ENCODE data around the gene ELF1. TPM values are rescaled to one million over a fixed set of nuclear protein-coding genes. Genes with fewer than 3 reads are reported as not detected.

The ELF1 gene
- total and polyA plus RNA-seq, 2 donors (not counting 3 experiments of a cell fraction or from before 2014, with no cell fraction given), result 31.8 to 61.2 TPM

DNA sequence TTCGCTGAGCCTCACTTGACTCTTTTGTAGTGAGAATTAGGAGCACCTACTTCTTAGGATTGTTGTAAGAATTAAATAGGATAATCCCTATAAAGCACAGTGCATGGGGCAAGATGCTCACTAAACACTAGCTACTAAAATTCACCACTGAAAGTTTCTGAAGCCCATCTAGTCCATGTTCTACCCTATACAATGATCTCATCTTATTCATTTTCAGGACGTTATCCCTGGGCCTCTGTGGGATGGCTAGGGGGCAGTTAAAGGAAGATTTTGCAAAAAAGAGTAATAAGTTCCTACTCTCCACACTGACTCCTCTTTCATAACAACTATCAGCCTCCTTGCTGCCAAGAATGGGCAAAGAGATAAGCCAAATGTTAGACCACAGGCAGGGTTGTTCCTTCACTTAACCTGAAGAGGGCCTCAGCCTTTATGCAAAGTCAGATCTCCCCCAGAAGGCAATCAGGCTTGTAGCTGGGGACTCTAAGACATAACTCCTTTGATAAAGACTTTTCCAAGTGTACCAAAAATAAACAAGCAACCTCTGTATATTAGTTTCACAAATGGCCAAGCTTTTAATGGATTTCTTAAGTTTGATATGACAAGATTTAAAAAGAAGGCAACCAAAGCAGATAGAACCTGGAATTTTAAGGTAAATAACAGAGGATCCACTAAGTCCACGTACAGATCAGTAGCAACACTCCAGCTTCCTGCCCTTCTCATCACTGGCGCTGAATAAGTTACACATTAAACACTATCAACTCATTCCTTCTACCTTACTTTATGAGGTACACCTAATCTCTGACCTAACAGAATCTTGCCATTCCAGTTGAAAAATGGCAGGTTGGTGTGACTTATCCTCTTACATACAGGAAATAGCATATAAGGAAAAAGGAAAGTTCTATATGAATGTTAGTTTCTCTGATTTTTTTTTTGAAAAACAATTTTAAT lies 44.4 kb downstream of the ELF1 start:
- H3K4me3 ChIP-seq (replicated peaks in 1 of 3; ENCODE audit: insufficient read depth in 1 of 3, low read depth in 1 of 3, low read length in 3 of 3), result no peak overlapping the region
- no peak for TF ChIP-seq MYC (IDR thresholded peaks at IDR 0.05; ENCODE audit: low read depth, low read length)
- TF ChIP-seq, protein P1, sequence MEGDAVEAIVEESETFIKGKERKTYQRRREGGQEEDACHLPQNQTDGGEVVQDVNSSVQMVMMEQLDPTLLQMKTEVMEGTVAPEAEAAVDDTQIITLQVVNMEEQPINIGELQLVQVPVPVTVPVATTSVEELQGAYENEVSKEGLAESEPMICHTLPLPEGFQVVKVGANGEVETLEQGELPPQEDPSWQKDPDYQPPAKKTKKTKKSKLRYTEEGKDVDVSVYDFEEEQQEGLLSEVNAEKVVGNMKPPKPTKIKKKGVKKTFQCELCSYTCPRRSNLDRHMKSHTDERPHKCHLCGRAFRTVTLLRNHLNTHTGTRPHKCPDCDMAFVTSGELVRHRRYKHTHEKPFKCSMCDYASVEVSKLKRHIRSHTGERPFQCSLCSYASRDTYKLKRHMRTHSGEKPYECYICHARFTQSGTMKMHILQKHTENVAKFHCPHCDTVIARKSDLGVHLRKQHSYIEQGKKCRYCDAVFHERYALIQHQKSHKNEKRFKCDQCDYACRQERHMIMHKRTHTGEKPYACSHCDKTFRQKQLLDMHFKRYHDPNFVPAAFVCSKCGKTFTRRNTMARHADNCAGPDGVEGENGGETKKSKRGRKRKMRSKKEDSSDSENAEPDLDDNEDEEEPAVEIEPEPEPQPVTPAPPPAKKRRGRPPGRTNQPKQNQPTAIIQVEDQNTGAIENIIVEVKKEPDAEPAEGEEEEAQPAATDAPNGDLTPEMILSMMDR (IDR thresholded peaks at IDR 0.05; ENCODE audit: extremely low read depth in 1 of 2, insufficient read depth in 1 of 2, low read depth in 1 of 2, low read length in 2 of 2), result peak; percentile 33 to 51
- H2AFZ ChIP-seq (ENCODE audit: low read depth, low read length), result no peak overlapping the region
- peaks cover 24% of the 10 kb centered on the region for H3K4me1 ChIP-seq (ENCODE audit: control insufficient read depth, extremely low read depth, insufficient read depth, low read length)
- DNase-seq (ENCODE audit: low read depth, low spot score) (peak; percentile 51), FAIRE-seq (no peak)
- ChIA-PET POLR2A (no interaction called here), CTCF (interaction anchor here (0.6 to 2.3 kb wide), 18 partner anchors 10 to 154 kb away, joined by 3 to 13 read pairs (median 4); partner anchors contain the start of genes ELF1 and WBP4)
- H3K9ac ChIP-seq (replicated peaks; ENCODE audit: extremely low read depth, insufficient read depth, low read length), result no peak overlapping the region
- no peaks in the 10 kb centered on the region for H3K9me3 ChIP-seq (replicated peaks; ENCODE audit: control insufficient read depth, insufficient read depth, low read length)
- no peaks in the 10 kb centered on the region for H3K27me3 ChIP-seq (ENCODE audit: control insufficient read depth in 2 of 2, insufficient read depth in 2 of 2, low read length in 2 of 2)
- H4K20me1 ChIP-seq (replicated peaks; ENCODE audit: control insufficient read depth, extremely low read depth, insufficient read depth, low read length), result peaks cover 19% of the 10 kb centered on the region
- H3K79me2 ChIP-seq (ENCODE audit: control insufficient read depth, insufficient read depth, low read length), result peaks cover 98% of the 10 kb centered on the region
- H3K4me2 ChIP-seq (ENCODE audit: insufficient read depth, low read length), result no peak overlapping the region
- H3K27ac ChIP-seq (ENCODE audit: insufficient read depth, low read depth, low read length), result no peak overlapping the region
- dilution Hi-C loops (cut with MboI; ENCODE audit: extremely low pct_ligation_motif_present, low sequenced_read_pairs), result no loop called here
- no peaks in the 10 kb centered on the region for H3K9me1 ChIP-seq (replicated peaks; ENCODE audit: control insufficient read depth, extremely low read depth, insufficient read depth, low read length)
- BruUV-seq (replicated peaks), result no TSS peak
- intact Hi-C loops (cut with micrococcal nuclease), result loop anchor here (1.0 kb wide), 1 partner anchor 80 kb away; no protein-coding TSS in a partner anchor
- H3K36me3 ChIP-seq (ENCODE audit: control insufficient read depth in 2 of 2, extremely low read depth in 1 of 2, insufficient read depth in 2 of 2, low read length in 2 of 2), result peaks cover 0 to 2% of the 10 kb centered on the region in 2 experiments

DNA sequence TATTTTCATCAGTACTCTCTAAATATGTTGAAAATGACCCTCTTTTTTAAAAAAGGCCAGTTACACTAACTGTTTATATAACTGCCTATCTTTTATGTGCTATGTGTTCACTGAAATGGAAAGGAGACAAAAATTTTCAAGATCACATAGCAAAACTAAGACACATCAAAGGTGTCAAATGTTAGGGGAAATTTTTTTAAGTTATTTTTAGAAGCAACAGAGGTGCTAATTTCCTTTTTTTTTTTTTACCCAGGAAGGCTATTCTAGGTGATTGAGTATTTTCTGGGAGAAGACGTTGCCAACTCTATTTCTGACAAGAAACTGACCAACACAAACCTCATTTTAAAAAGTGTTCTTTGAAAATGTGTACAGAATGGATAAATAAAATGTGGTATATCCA lies 45.7 kb downstream of the ELF1 start:
- Histone ChIP-seq H2AFZ (ENCODE audit: low read depth, low read length) (no peak overlapping the region), H3K4me3 (replicated peaks in 1 of 3; ENCODE audit: insufficient read depth in 1 of 3, low read depth in 1 of 3, low read length in 3 of 3) (no peak overlapping the region), H3K4me1 (ENCODE audit: control insufficient read depth, extremely low read depth, insufficient read depth, low read length) (peaks cover 13% of the 10 kb centered on the region), H4K20me1 (replicated peaks; ENCODE audit: control insufficient read depth, extremely low read depth, insufficient read depth, low read length) (peaks cover 19% of the 10 kb centered on the region), H3K9me1 (replicated peaks; ENCODE audit: control insufficient read depth, extremely low read depth, insufficient read depth, low read length) (no peaks in the 10 kb centered on the region), H3K79me2 (ENCODE audit: control insufficient read depth, insufficient read depth, low read length) (peaks cover 98% of the 10 kb centered on the region), H3K27me3 (ENCODE audit: control insufficient read depth in 2 of 2, insufficient read depth in 2 of 2, low read length in 2 of 2) (no peaks in the 10 kb centered on the region), H3K9me3 (replicated peaks; ENCODE audit: control insufficient read depth, insufficient read depth, low read length) (no peaks in the 10 kb centered on the region), H3K4me2 (ENCODE audit: insufficient read depth, low read length) (no peak overlapping the region), H3K9ac (replicated peaks; ENCODE audit: extremely low read depth, insufficient read depth, low read length) (no peak overlapping the region), H3K36me3 (ENCODE audit: control insufficient read depth in 2 of 2, extremely low read depth in 1 of 2, insufficient read depth in 2 of 2, low read length in 2 of 2) (peaks cover 0 to 2% of the 10 kb centered on the region in 2 experiments), H3K27ac (ENCODE audit: insufficient read depth, low read depth, low read length) (no peak overlapping the region)
- POLR2A ChIA-PET, result no interaction called here
- FAIRE-seq, result no peak
- intact Hi-C loops (cut with micrococcal nuclease) (no loop called here), dilution Hi-C loops (cut with MboI; ENCODE audit: extremely low pct_ligation_motif_present, low sequenced_read_pairs) (no loop called here)
- DNase-seq (ENCODE audit: low read depth, low spot score), result no peak
- TF ChIP-seq FOS (IDR thresholded peaks at IDR 0.05; ENCODE audit: borderline replicate concordance, insufficient read depth, low read length) (no peak), GATA2 (IDR thresholded peaks at IDR 0.05; ENCODE audit: insufficient read depth, insufficient read length, low read depth, low read length) (no peak), POLR2A (IDR thresholded peaks at IDR 0.05; ENCODE audit: low read depth, low read length) (no peak), MYC (IDR thresholded peaks at IDR 0.05; ENCODE audit: low read depth, low read length) (no peak), EZH2 (IDR thresholded peaks at IDR 0.05; ENCODE audit: borderline replicate concordance, low read depth, low read length, severe bottlenecking) (no peak)
- TF ChIP-seq, protein P1 (IDR thresholded peaks at IDR 0.05; ENCODE audit: extremely low read depth in 1 of 2, insufficient read depth in 1 of 2, low read depth in 1 of 2, low read length in 2 of 2), result no peak
- TF ChIP-seq, protein P2, sequence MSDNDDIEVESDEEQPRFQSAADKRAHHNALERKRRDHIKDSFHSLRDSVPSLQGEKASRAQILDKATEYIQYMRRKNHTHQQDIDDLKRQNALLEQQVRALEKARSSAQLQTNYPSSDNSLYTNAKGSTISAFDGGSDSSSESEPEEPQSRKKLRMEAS (IDR thresholded peaks at IDR 0.05; ENCODE audit: insufficient read depth, insufficient read length), result no peak
- no TSS peak for BruUV-seq (replicated peaks)
- CTCF ChIA-PET, result interaction anchor here (0.9 to 1.3 kb wide), 2 partner anchors 9 to 84 kb away, joined by 3 to 4 read pairs; no protein-coding TSS in a partner anchor
